ENCODE measurements around the gene KIF3A. TPM values are rescaled to one million over a fixed set of nuclear protein-coding genes. Genes with fewer than 3 reads are reported as not detected.

The KIF3A gene
- polyA plus RNA-seq, 1 donor from 2014 or later: 11.1 TPM

GRCh38 chr5:132751971-132752580 lies 14.7 kb upstream of the KIF3A start:
- Mint-ChIP-seq H3K36me3 (peaks cover 5% of the 10 kb centered on the region), H3K27ac (peak overlapping the region in 1 of 3 donors; percentile 19), H3K4me1 (peaks cover 5 to 14% (median 9%) of the 10 kb centered on the region in 3 donors), H3K9me3 (no peaks in the 10 kb centered on the region), H3K4me3 (peak overlapping the region in 1 of 4 donors; percentile 72), H3K27me3 (no peaks in the 10 kb centered on the region)

GRCh38 chr5:132751444-132751843 lies 14.1 kb upstream of the KIF3A start:
- H3K27ac Mint-ChIP-seq: peak overlapping the region in 2 of 3 donors; percentile 50 to 55
- H3K9me3 Mint-ChIP-seq: no peaks in the 10 kb centered on the region
- peaks cover 5 to 14% (median 9%) of the 10 kb centered on the region in 3 donors for H3K4me1 Mint-ChIP-seq
- peaks cover 2% of the 10 kb centered on the region for H3K36me3 Mint-ChIP-seq
- peak overlapping the region in 1 of 4 donors; percentile 15 for H3K4me3 Mint-ChIP-seq
- H3K27me3 Mint-ChIP-seq: no peaks in the 10 kb centered on the region

- Mint-ChIP-seq H3K9me3 (peaks cover 0 to 2% (median 0%) of the 10 kb centered on the region in 3 donors), H3K4me1 (peaks cover 5 to 14% (median 9%) of the 10 kb centered on the region in 3 donors), H3K36me3 (peaks cover 2% of the 10 kb centered on the region), H3K27me3 (no peaks in the 10 kb centered on the region), H3K27ac (peak overlapping the region; percentile 8 to 55 (median 50)), H3K4me3 (peak overlapping the region in 1 of 4 donors; percentile 15)
Observed at GRCh38 chr5:132750471-132751230, 13.3 kb upstream of the KIF3A start.

GRCh38 chr5:132749506-132749905 lies 12.2 kb upstream of the KIF3A start:
- Mint-ChIP-seq H3K27ac (peak overlapping the region in 1 of 3 donors; percentile 55), H3K27me3 (peaks cover 2% of the 10 kb centered on the region), H3K36me3 (peaks cover 2% of the 10 kb centered on the region), H3K4me3 (peak overlapping the region in 2 of 4 donors; percentile 17 to 79), H3K4me1 (peaks cover 5 to 14% (median 9%) of the 10 kb centered on the region in 3 donors), H3K9me3 (peaks cover 0 to 2% (median 0%) of the 10 kb centered on the region in 3 donors)

DNA sequence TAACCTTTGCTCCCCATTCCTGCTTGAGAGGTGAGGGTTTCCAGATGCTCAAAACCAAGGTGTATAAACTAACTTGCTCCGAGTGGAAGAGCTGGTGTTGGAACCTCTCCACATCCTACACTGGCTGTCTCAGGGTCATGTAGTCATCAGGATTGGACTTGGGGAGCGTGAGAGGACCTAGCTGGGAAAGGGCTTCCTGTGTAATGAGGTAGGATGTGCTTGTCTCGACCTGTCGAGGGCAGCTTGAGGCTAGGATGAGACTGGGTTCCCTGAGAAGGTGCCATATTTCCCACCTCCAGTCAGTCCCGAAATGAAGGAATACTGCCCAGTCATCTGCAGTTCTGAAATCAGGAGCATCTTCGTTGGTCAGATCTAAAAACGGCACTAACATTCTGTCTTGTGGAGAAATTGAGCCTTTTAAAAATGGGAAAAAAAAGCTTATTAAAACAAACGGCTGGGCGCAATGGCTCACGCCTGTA lies 11.2 kb upstream of the KIF3A start:
- Mint-ChIP-seq H3K27ac (peak overlapping the region in 2 of 3 donors; percentile 55 to 63), H3K4me1 (peaks cover 5 to 14% (median 9%) of the 10 kb centered on the region in 3 donors)

DNA sequence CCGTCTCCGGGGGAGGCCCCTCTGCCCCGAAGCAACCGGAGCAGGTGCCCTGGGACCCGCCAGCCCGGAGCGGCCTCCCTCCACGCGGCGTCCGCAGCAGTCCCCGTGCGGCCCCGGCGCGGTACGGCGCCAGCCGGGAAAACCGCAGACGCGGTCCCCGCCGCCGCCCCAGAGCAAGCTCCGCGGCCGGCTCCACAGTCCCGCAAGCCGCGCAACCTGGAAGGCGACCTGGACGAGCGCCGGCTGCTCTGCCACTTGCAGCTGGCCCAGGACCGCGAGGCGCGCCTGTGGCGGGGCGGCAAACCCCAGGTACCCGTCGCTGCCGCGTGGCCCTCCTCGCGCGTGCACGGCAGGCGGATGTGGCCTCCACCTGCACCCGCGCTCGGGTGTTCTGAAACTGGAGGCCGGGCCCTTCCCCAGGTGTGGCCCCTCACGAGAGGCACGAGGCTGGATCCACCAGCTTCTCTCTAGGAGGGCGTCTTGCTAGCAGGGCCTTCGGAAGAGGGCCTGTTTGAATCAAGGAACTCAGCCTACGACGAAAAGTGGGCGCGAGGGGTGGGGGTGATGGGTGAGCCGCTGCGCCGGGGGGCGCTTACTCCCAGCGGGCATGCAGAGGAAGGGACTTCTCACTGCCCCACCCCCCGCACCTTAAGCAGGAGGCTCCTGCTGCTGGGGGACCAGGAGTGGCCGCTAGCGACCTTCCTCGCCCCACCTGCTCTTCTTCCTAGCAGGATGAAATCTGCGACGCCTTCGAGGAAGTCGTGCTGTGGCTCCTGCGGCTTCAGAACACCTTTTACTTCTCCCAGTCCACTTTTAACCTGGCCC lies 10.5 kb upstream of the KIF3A start:
- H3K4me1 Mint-ChIP-seq: peaks cover 5 to 14% (median 9%) of the 10 kb centered on the region in 3 donors

More for the DNA sequence above, 11.2 kb upstream of the KIF3A start:
- peak overlapping the region; percentile 25 to 75 (median 58) for H3K4me3 Mint-ChIP-seq
- peaks cover 2% of the 10 kb centered on the region for H3K27me3 Mint-ChIP-seq
- peaks cover under 1% of the 10 kb centered on the region for H3K36me3 Mint-ChIP-seq
- peaks cover 0 to 2% (median 0%) of the 10 kb centered on the region in 3 donors for H3K9me3 Mint-ChIP-seq

GRCh38 chr5:132746954-132747615 lies 9.7 kb upstream of the KIF3A start, which contains the start of gene CCNI2:
TSS of gene CCNI2 (plus strand) at chr5:132747426. CDS start at chr5:132747496, 70 bp downstream.
- H3K27ac Mint-ChIP-seq: no peak within 1 kb of the TSS
- peaks cover 5 to 14% (median 9%) of the 10 kb centered on the region in 3 donors for H3K4me1 Mint-ChIP-seq
- no peaks in the 10 kb centered on the region for H3K36me3 Mint-ChIP-seq
- H3K4me3 Mint-ChIP-seq: peak within 1 kb of the TSS; percentile 73 to 93 (median 80)
- H3K9me3 Mint-ChIP-seq: peaks cover 0 to 5% (median 0%) of the 10 kb centered on the region in 3 donors
- H3K27me3 Mint-ChIP-seq: peaks cover 2% of the 10 kb centered on the region

More for the DNA sequence above, 10.5 kb upstream of the KIF3A start:
- Mint-ChIP-seq H3K36me3 (no peaks in the 10 kb centered on the region), H3K4me3 (peak overlapping the region; percentile 41 to 75 (median 62)), H3K27ac (no peak overlapping the region), H3K9me3 (peaks cover 0 to 5% (median 0%) of the 10 kb centered on the region in 3 donors), H3K27me3 (peaks cover 2% of the 10 kb centered on the region)

DNA sequence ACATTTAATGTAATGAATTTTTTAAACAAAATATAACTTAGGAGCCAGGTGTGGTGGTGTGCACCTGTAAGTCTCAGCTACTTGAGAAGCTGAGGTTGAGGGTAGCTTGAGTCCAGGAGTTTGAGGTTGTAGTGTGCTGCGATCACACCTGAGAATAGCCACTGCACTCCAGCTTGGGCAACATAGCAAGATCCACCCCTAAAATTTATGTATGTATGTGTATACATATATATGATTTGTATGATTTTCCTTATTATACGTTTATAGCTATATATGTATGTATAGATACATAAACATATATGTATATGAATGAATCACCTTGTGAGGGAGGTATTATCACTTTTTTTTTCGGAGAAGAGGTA lies 9.2 kb upstream of the KIF3A start:
- H3K27me3 Mint-ChIP-seq: peaks cover 4% of the 10 kb centered on the region
- H3K36me3 Mint-ChIP-seq: no peaks in the 10 kb centered on the region
- H3K9me3 Mint-ChIP-seq: peaks cover 0 to 5% (median 0%) of the 10 kb centered on the region in 3 donors
- no peak overlapping the region for H3K27ac Mint-ChIP-seq
- peaks cover 4 to 13% (median 8%) of the 10 kb centered on the region in 3 donors for H3K4me1 Mint-ChIP-seq
- H3K4me3 Mint-ChIP-seq: peak overlapping the region in 3 of 4 donors; percentile 73 to 93 (median 87)

DNA sequence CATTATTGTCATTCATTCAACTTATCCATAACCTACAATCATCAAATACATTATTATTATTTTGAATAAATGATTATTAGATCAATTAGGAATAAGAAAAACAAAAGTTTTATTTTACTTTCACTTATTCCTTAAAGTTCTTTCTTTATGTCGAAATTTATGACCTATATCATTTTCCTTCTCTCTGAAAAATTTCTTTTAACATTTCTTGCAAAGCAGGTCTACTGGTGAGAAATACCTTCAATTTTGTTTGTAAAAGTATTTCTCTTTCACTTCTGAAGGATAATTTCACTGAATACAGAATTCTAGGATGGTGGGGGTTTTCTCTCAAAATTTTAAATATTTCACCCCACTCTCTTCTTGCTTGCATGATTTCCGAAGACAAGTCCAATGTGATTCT lies 7.3 kb upstream of the KIF3A start:
- Mint-ChIP-seq H3K27ac (no peak overlapping the region), H3K9me3 (peaks cover 0 to 5% (median 0%) of the 10 kb centered on the region in 3 donors), H3K27me3 (peaks cover 4% of the 10 kb centered on the region), H3K4me1 (no peaks in the 10 kb centered on the region), H3K36me3 (no peaks in the 10 kb centered on the region), H3K4me3 (no peak overlapping the region)

DNA sequence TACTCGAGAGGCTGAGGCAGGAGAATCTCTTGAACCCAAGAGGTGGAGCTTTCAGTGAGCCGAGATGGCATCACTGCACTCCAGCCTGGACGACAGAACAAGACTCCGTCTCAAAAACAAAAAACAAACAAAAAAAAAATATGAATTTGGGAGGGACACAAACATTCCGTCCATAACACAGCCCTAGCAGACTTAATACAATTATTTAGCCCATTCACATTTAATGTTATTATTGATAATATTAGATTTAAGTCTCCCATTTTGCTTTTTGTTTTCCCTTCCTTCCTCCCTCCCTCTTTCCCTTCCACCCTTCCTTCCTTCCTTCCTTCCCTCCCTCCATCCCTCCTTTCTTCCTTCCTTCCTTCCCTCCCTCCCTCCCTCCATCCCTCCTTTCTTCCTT lies 5.3 kb upstream of the KIF3A start:
- no peak overlapping the region for H3K27ac Mint-ChIP-seq
- no peaks in the 10 kb centered on the region for H3K36me3 Mint-ChIP-seq
- H3K27me3 Mint-ChIP-seq: peaks cover 4% of the 10 kb centered on the region
- no peak overlapping the region for H3K4me3 Mint-ChIP-seq
- H3K9me3 Mint-ChIP-seq: peaks cover 0 to 5% (median 0%) of the 10 kb centered on the region in 3 donors
- peaks cover 2 to 8% (median 2%) of the 10 kb centered on the region in 3 donors for H3K4me1 Mint-ChIP-seq

DNA sequence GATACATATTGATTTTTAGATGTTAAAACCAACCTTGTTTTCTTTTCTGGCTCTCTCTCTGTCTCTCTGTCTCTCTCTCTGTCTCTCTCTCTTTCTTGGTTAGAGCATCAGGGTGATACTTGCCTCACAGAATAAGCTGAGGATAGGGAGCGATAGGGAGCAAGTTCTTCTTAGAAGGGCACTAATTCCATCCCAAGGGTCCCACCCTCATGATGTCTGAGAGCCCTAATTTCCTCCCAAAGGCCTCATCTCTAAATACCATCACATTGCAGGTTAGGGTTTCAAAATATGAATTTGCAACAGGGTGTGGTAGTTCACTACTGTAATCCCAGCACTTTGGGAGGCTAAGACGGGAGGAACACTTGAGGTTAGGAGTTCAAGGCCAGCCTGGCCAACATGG lies 4.8 kb upstream of the KIF3A start:
- Mint-ChIP-seq H3K4me3 (no peak overlapping the region), H3K4me1 (peaks cover 4 to 10% (median 6%) of the 10 kb centered on the region in 3 donors), H3K27ac (no peak overlapping the region), H3K36me3 (no peaks in the 10 kb centered on the region), H3K27me3 (peaks cover 4% of the 10 kb centered on the region), H3K9me3 (peaks cover 0 to 5% (median 0%) of the 10 kb centered on the region in 3 donors)

DNA sequence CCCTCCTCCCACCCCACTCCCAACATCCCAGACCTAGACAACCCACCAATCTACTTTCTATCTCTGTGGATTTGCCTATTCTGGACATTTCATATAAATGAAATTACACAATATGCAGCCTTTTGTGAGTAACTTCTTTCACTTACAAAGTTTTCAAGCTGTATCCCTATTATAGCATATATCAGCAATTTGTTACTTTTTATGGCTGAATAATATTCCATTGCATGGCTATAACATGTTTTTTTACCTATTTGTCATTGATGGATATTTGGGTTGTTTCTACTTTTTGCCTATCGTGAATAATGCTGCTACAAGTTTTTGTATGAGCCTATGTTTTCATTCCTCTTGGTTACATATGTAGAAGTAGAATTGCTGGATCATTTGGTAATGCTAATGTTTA lies 1.9 kb upstream of the KIF3A start:
- Mint-ChIP-seq H3K27me3 (peaks cover 2% of the 10 kb centered on the region), H3K27ac (peak overlapping the region in 1 of 3 donors; percentile 81), H3K9me3 (peaks cover 0 to 3% (median 0%) of the 10 kb centered on the region in 3 donors), H3K36me3 (no peaks in the 10 kb centered on the region), H3K4me3 (peak overlapping the region in 1 of 4 donors; percentile 92), H3K4me1 (peaks cover 7 to 18% (median 11%) of the 10 kb centered on the region in 3 donors)

GRCh38 chr5:132737982-132738681 lies 786 bp upstream of the KIF3A start:
- peak overlapping the region; percentile 75 to 97 (median 93) for H3K27ac Mint-ChIP-seq
- H3K9me3 Mint-ChIP-seq: peaks cover 0 to 3% (median 0%) of the 10 kb centered on the region in 3 donors
- peak overlapping the region; percentile 92 to 97 (median 96) for H3K4me3 Mint-ChIP-seq
- H3K4me1 Mint-ChIP-seq: peaks cover 7 to 18% (median 11%) of the 10 kb centered on the region in 3 donors
- no peaks in the 10 kb centered on the region for H3K36me3 Mint-ChIP-seq
- peaks cover 2% of the 10 kb centered on the region for H3K27me3 Mint-ChIP-seq

Data from IgD-negative memory B cell (primary cell).